PC-3 (cell line): ENCODE measurements around the gene LRRC7. TPM values are rescaled to one million over a fixed set of nuclear protein-coding genes. Genes with fewer than 3 reads are reported as not detected.

ENCODE experiments used
- ATAC-seq: fragments of 200-7000 bp; cut with Tn5 transposase; 2 replicates; pipeline ENCODE4 v1.9.1; 2020; ENCODE audit warnings: mild to moderate bottlenecking, moderate library complexity
- BruUV-seq: library from RNA; stranded (reverse); fragments of 400-500 nt; replicated peaks from 2 replicates; lab custom pipeline; 2021; lab: Mats Ljungman, UMichigan
- CTCF ChIA-PET: fragments of 300-600 bp; sonication (Branson Sonifier 250); formaldehyde crosslinking; loops from one replicate; lab custom pipeline; 2022; ENCODE audit warnings: antibody characterized with exemption; lab: Charles Lee
- POLR2A ChIA-PET: fragments of 300-600 bp; sonication (Branson Sonifier 250); formaldehyde crosslinking; loops from one replicate; lab custom pipeline; 2022; ENCODE audit warnings: antibody characterized with exemption; ENCODE audit not compliant: unreplicated experiment; lab: Charles Lee
- DNase-seq: peaks from one replicate; pipeline ENCODE4 v3.0.0-alpha.2; 2015
- H2AFZ ChIP-seq: fragments of 300-600 bp; sonication (generic); 2 replicates; pipeline ENCODE4 v1.6.0; 2016; ENCODE audit warnings: antibody characterized with exemption, low read length
- H3F3A ChIP-seq: fragments of 300-600 bp; sonication (generic); one replicate; pipeline ENCODE4 v1.6.0; 2017; ENCODE audit warnings: antibody characterized with exemption, low read length, control low read depth, mild to moderate bottlenecking; ENCODE audit not compliant: unreplicated experiment
- H3K27ac ChIP-seq: fragments of 300-600 bp; sonication (generic); 2 replicates; pipeline ENCODE4 v1.5.1; 2016; ENCODE audit warnings: mild to moderate bottlenecking, low read length
- H3K27me3 ChIP-seq: fragments of 300-600 bp; sonication (generic); 2 replicates; pipeline ENCODE4 v1.6.1; 2016; ENCODE audit warnings: low read length, mixed read lengths
- H3K36me3 ChIP-seq: fragments of 300-600 bp; sonication (generic); 2 replicates; pipeline ENCODE4 v1.6.1; 2016; ENCODE audit warnings: low read depth, mixed run types, low read length, mixed read lengths
- H3K4me1 ChIP-seq: fragments of 300-600 bp; sonication (generic); 2 replicates; pipeline ENCODE4 v1.5.1; 2016; ENCODE audit warnings: low read length; ENCODE audit not compliant: insufficient read depth
- H3K4me2 ChIP-seq: fragments of 300-600 bp; sonication (generic); 2 replicates; pipeline ENCODE4 v1.6.0; 2016; ENCODE audit warnings: low read length
- H3K4me3 ChIP-seq: fragments of 300-600 bp; sonication (generic); 2 replicates; pipeline ENCODE4 v1.5.1; 2016; ENCODE audit warnings: mild to moderate bottlenecking, low read length, mixed read lengths
- H3K79me2 ChIP-seq: fragments of 300-600 bp; sonication (generic); 2 replicates; pipeline ENCODE4 v1.6.1; 2017; ENCODE audit warnings: low read length, mixed read lengths
- H3K9ac ChIP-seq: fragments of 300-600 bp; sonication (generic); 2 replicates; pipeline ENCODE4 v1.6.0; 2016; ENCODE audit warnings: mild to moderate bottlenecking, low read length
- H3K9me2 ChIP-seq: fragments of 300-600 bp; sonication (generic); replicated peaks from 2 replicates; pipeline ENCODE4 v1.6.1; 2016; ENCODE audit warnings: mixed run types, low read length, mixed read lengths
- H3K9me3 ChIP-seq: fragments of 300-600 bp; sonication (generic); 2 replicates; pipeline ENCODE4 v1.6.1; 2016; ENCODE audit warnings: low read length, mixed read lengths
- H4K20me1 ChIP-seq: fragments of 300-600 bp; sonication (generic); 2 replicates; pipeline ENCODE4 v1.6.1; 2016; ENCODE audit warnings: low read length, mixed read lengths
- CTCF ChIP-seq: fragments of 300-600 bp; sonication (generic); conservative IDR thresholded peaks from 2 replicates; pipeline ENCODE4 v1.5.1; 2017; ENCODE audit warnings: antibody characterized with exemption, low read depth, mild to moderate bottlenecking, low read length
- EZH2 ChIP-seq: fragments of 300-600 bp; sonication (generic); IDR thresholded peaks from one replicate; pipeline ENCODE4 v1.6.1; 2017; ENCODE audit warnings: antibody characterized with exemption, mild to moderate bottlenecking, low read length; ENCODE audit not compliant: unreplicated experiment
- EZH2phosphoT487 ChIP-seq: fragments of 300-600 bp; sonication (generic); IDR thresholded peaks from 2 replicates; pipeline ENCODE4 v1.6.1; 2018; ENCODE audit warnings: mild to moderate bottlenecking, antibody characterized with exemption, low read length, borderline replicate concordance
- intact Hi-C: fragments of 100-400 bp; cut with micrococcal nuclease; formaldehyde crosslinking; loops from 2 replicates; pipeline ENCODE4 v1.9.0; 2023
- total RNA-seq: library from RNA; depleted of rRNA; stranded (reverse); fragments of >200 nt; gene quantifications from 2 replicates; pipeline ENCODE4 v1.2.3, GENCODE V29; 2014

The LRRC7 gene
- total RNA-seq, 1 experiment from 2014 or later: 0.04 TPM

- Histone ChIP-seq H4K20me1 (no peaks in the 10 kb centered on the region), H2AFZ (no peak overlapping the region), H3K4me1 (peaks cover 11% of the 10 kb centered on the region), H3K27me3 (peaks cover 5% of the 10 kb centered on the region; the same call in 1 of the 2 replicates), H3K9ac (no peak overlapping the region), H3K4me3 (no peak overlapping the region), H3K27ac (no peak overlapping the region), H3K79me2 (no peaks in the 10 kb centered on the region), H3K9me2 (no peaks in the 10 kb centered on the region; the same call in 1 of the 2 replicates), H3K36me3 (no peaks in the 10 kb centered on the region), H3F3A (no peaks in the 10 kb centered on the region), H3K9me3 (no peaks in the 10 kb centered on the region), H3K4me2 (no peak overlapping the region)
- POLR2A ChIA-PET: no interaction called here
- ATAC-seq: no peak
- intact Hi-C loops: no loop called here
- DNase-seq: no peak
- no TSS peak for BruUV-seq
- CTCF ChIA-PET: no interaction called here
- no peak for TF ChIP-seq EZH2phosphoT487
- no peak for TF ChIP-seq CTCF
- no peak for TF ChIP-seq EZH2
These were observed 417.7 kb downstream of the LRRC7 start for GRCh38 chr1:69985376-69985775.

- ATAC-seq (no peak), DNase-seq (no peak)
- H4K20me1 ChIP-seq: no peaks in the 10 kb centered on the region
- H3K4me3 ChIP-seq: no peak overlapping the region
- TF ChIP-seq EZH2phosphoT487 (no peak), CTCF (no peak), EZH2 (no peak)
- H3K9ac ChIP-seq: no peak overlapping the region
- intact Hi-C loops: no loop called here
- no peaks in the 10 kb centered on the region; the same call in 1 of the 2 replicates for H3K9me2 ChIP-seq
- peaks cover 5% of the 10 kb centered on the region; the same call in 1 of the 2 replicates for H3K27me3 ChIP-seq
- POLR2A ChIA-PET: no interaction called here
- H3K36me3 ChIP-seq: no peaks in the 10 kb centered on the region
- H2AFZ ChIP-seq: no peak overlapping the region
- peaks cover 11% of the 10 kb centered on the region for H3K4me1 ChIP-seq
- no peaks in the 10 kb centered on the region for H3K79me2 ChIP-seq
- H3K4me2 ChIP-seq: no peak overlapping the region
- no peaks in the 10 kb centered on the region for H3F3A ChIP-seq
- BruUV-seq: no TSS peak
- CTCF ChIA-PET: no interaction called here
- H3K27ac ChIP-seq: no peak overlapping the region
- H3K9me3 ChIP-seq: no peaks in the 10 kb centered on the region
These were observed 418.2 kb downstream of the LRRC7 start for GRCh38 chr1:69985901-69986439.

- Histone ChIP-seq H3K4me3 (no peak overlapping the region), H3K4me1 (peaks cover 6% of the 10 kb centered on the region), H3K9me3 (no peaks in the 10 kb centered on the region), H3K4me2 (no peak overlapping the region), H4K20me1 (no peaks in the 10 kb centered on the region), H3K79me2 (no peaks in the 10 kb centered on the region), H3F3A (no peaks in the 10 kb centered on the region), H3K27ac (no peak overlapping the region), H3K27me3 (peaks cover 5% of the 10 kb centered on the region; the same call in 1 of the 2 replicates), H3K36me3 (no peaks in the 10 kb centered on the region), H3K9me2 (no peaks in the 10 kb centered on the region; the same call in 1 of the 2 replicates), H3K9ac (no peak overlapping the region), H2AFZ (no peak overlapping the region)
- POLR2A ChIA-PET: no interaction called here
- BruUV-seq: no TSS peak
- intact Hi-C loops: no loop called here
- TF ChIP-seq EZH2 (no peak), EZH2phosphoT487 (no peak), CTCF (no peak)
- DNase-seq: no peak
- no peak for ATAC-seq
- CTCF ChIA-PET: no interaction called here
These were observed 420.2 kb downstream of the LRRC7 start for GRCh38 chr1:69987881-69988280.
